ENCODE results near the gene ZNF726. TPM values are rescaled to one million over a fixed set of nuclear protein-coding genes. Genes with fewer than 3 reads are reported as not detected.
"Not testable (repeated sequence)": the region's sequence is repeated elsewhere in the genome, so short reads cannot be mapped to it uniquely, and the experiment has no call there.

Gene ZNF726
- total RNA-seq, 1 donor from 2014 or later = 3.2 TPM

DNA sequence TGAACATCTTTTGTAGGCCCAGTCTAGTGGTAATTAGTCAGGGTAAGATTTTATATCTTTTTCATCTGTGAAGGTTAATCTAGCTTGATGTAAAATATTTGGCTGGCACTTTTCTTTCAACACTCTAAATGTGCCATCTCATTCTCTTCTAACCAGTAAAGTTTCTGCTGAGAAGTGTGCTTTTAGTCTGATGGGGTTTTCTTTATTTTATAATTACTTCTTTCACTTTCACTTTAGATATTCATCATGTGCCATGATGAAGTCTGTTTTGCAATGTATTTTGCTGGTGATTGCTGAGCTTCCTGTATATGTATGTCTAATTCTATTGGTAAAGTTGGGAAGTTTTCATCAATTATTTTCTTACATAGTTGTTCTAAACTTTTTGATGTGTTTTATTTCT lies 31.9 kb downstream of the ZNF726 start:
- intact Hi-C loops (cut with DNase I) = no loop called here
- no peak for TF ChIP-seq CTCF (IDR thresholded peaks at IDR 0.05)

DNA sequence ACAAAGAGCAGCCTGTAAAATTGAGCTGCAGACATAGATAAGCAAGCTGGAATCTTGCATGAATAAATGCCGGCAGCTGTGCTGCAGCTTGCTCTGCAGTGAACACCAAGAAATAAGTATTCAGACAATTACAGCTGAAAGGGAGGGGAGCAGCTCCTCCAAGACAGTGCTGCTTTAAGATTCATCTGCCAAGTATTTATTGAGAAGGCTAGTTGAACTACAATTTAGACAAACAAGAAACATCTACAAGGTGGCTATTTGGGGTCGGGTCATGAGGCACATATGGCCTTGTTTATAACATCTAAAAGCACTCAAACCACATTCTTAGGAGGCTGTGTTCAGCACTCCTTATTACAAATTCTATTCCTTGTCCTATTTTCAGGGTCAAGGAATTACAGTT lies 34.9 kb downstream of the ZNF726 start:
- H3K9me3 ChIP-seq = no peaks in the 10 kb centered on the region
- no peaks in the 10 kb centered on the region for H3K4me1 ChIP-seq
- no peaks in the 10 kb centered on the region for H3K27me3 ChIP-seq (ENCODE audit: low read depth)
- TF ChIP-seq CTCF (IDR thresholded peaks at IDR 0.05) = no peak
- H3K4me3 ChIP-seq = no peak overlapping the region
- intact Hi-C loops (cut with DNase I) = no loop called here
- H3K27ac ChIP-seq = no peak overlapping the region
- H3K36me3 ChIP-seq = no peaks in the 10 kb centered on the region
- DNase-seq (no peak), ATAC-seq (no peak)

More for the DNA sequence above, 31.9 kb downstream of the ZNF726 start:
- H3K4me1 ChIP-seq = no peaks in the 10 kb centered on the region
- H3K4me3 ChIP-seq = no peak overlapping the region
- no peak overlapping the region for H3K27ac ChIP-seq
- H3K27me3 ChIP-seq (ENCODE audit: low read depth) = no peaks in the 10 kb centered on the region
- H3K9me3 ChIP-seq = peaks cover 1% of the 10 kb centered on the region
- H3K36me3 ChIP-seq = no peaks in the 10 kb centered on the region
- no peak for ATAC-seq
- no peak for DNase-seq

DNA sequence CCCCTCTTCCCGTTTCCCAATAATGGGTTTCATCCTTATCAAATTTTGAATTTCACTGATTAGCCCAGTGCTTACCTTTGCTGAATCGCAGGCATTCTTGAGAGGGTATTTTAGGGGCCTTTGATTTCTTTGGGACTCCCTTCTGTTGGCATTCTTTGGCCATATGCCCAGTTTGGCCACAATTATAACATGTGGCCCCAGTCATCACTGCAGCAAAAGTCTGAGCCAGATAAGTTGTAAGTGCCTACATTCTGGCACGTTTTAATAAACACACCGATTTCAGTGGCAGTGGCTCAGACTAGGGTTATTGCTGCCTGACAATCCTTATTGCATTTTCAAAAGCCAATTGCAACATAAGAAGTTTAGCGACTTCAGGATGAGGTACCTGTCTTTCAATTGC lies 41.4 kb downstream of the ZNF726 start:
- no peaks in the 10 kb centered on the region for H3K9me3 ChIP-seq
- H3K27me3 ChIP-seq (ENCODE audit: low read depth) = no peaks in the 10 kb centered on the region
- H3K4me3 ChIP-seq = no peak overlapping the region
- no peaks in the 10 kb centered on the region for H3K36me3 ChIP-seq
- no peak for TF ChIP-seq CTCF (IDR thresholded peaks at IDR 0.05)
- DNase-seq (no peak), ATAC-seq (no peak)
- no peak overlapping the region for H3K27ac ChIP-seq
- intact Hi-C loops (cut with DNase I) = no loop called here
- H3K4me1 ChIP-seq = no peaks in the 10 kb centered on the region

DNA sequence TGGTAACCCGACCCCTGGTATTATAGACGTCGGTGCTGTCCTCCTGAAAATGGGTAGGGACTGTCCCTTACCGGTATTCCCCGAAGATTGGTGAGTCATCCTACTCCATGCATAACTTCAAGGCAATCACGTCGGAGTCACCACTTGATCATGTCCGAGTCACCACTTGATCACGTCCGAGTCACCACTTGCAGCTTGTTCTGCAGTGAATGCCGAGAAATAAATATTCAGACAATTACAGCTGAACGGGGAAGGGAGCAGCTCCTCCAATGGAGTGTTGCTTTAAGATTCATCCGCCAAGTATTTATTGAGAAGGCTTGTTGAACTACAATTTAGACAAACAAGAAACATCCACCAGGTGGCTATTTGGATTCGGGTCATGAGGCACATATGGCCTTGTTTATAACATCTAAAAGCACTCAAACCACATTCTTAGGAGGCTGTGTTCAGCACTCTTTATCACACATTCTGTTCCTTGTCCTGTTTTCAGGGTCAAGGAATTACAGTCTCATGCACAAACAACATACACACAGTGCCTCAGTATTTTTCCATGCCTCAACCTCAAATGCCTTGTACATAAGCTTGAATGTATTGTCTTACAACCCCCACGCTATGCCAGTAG lies 43.1 kb downstream of the ZNF726 start:
- Histone ChIP-seq H3K27ac (no peak overlapping the region), H3K4me1 (no peaks in the 10 kb centered on the region), H3K36me3 (no peaks in the 10 kb centered on the region), H3K27me3 (ENCODE audit: low read depth) (no peaks in the 10 kb centered on the region), H3K9me3 (no peaks in the 10 kb centered on the region), H3K4me3 (no peak overlapping the region)
- TF ChIP-seq CTCF (IDR thresholded peaks at IDR 0.05) = no peak
- no peak for DNase-seq
- peak; percentile 85 to 90 for ATAC-seq
- intact Hi-C loops (cut with DNase I) = no loop called here

- H3K4me3 ChIP-seq; H3K4me1 ChIP-seq; H3K27me3 ChIP-seq (ENCODE audit: low read depth); H3K9me3 ChIP-seq; H3K27ac ChIP-seq; ATAC-seq; H3K36me3 ChIP-seq; DNase-seq; intact Hi-C loops (cut with DNase I): not testable (repeated sequence)
Observed at GRCh38 chr19:23963396-23963795, 48.7 kb downstream of the ZNF726 start.

- H3K4me3 ChIP-seq; ATAC-seq; H3K4me1 ChIP-seq; intact Hi-C loops (cut with DNase I); H3K27me3 ChIP-seq (ENCODE audit: low read depth); H3K36me3 ChIP-seq; DNase-seq; H3K27ac ChIP-seq; H3K9me3 ChIP-seq: not testable (repeated sequence)
Observed at GRCh38 chr19:23963881-23964280, 49.2 kb downstream of the ZNF726 start.

DNA sequence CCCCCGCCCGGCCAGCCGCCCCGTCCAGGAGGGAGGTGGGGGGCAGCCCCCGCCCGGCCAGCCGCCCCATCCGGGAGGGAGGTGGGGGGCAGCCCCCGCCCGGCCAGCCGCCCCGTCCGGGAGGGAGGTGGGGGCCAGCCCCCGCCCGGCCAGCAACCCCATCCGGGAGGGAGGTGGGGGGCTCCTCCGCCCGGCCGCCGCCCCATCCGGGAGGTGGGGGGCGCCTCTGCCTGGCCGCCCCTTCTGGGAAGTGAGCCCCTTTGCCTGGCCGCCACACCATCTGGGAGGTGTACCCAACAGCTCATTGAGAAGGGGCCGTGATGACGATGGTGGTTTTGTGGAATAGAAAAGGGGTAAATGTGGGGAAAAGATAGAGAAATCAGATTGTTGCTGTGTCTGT lies 49.6 kb downstream of the ZNF726 start:
- H3K27ac ChIP-seq; DNase-seq; H3K27me3 ChIP-seq (ENCODE audit: low read depth); H3K4me3 ChIP-seq; H3K4me1 ChIP-seq; intact Hi-C loops (cut with DNase I); ATAC-seq; H3K9me3 ChIP-seq; H3K36me3 ChIP-seq: not testable (repeated sequence)
